NCI-H226 (cell line): ENCODE results near the gene PALS2.
A peak's percentile ranks its signal among the peaks of the same experiment; 100 is the strongest.

Source experiments
- DNase-seq: peaks from one replicate; pipeline ENCODE4 v3.0.0-alpha.2; 2015

Gene PALS2

DNA sequence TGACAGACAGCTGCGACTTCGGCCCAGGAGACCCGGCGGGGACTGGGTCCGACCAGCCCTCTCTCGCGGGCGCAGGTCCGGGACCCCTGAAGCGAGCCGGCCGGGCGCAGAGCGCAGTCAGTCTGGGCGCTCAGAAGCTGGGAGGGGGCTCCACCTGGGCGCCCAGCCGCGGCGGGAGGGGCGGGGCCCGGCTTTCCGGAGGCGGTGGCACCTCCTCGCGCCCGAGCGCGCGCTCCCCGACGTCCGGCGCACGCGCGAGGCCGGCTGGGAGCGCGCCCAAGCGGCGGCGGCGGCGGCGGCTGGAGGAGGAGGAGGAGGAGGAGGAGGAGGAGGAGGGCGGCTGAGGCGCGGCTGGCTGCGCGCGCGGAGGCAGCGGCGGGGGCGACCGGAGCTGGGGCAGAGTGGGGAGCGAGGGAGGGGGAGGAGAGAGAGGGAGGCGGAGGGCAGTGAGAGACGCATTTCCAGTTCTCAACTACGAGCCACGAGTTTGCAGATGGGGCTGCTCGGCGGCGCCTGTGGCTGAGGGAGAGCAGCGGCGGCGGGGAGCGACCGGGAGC, at the start of gene PALS2:
Gene PALS2 (plus strand): TSS at position 456 of the 557 bp plus-strand sequence. CDS start 50,216 bp downstream, outside the sequence.
- peak; percentile 91 for DNase-seq

- DNase-seq: no peak
These were observed 42.0 kb upstream of the PALS2 start for GRCh38 chr7:24531255-24531654.

GRCh38 chr7:24536682-24537081, 36.6 kb upstream of the PALS2 start:
- DNase-seq: no peak

GRCh38 chr7:24540956-24541355, 32.3 kb upstream of the PALS2 start:
- no peak for DNase-seq

DNA sequence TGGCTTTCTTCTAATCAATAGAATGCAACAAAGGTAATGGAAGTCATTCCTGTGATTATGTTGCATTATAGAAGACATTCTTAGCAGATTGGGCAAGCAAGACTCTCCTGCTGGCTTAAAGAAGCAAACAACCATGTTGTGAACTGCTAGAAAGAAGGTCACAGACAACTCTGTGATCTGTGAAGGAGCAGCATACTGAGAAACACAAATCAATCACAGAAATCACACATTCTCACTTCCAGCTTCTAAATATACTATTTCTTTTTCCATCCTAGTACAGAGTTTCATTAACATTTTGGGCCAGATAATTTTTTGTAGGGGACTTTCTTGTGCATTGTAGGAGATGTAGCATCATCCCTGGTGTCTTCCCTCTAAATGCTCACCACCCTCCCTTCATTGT, 28.0 kb upstream of the PALS2 start:
- no peak for DNase-seq

- no peak for DNase-seq
These were observed 24.9 kb upstream of the PALS2 start for GRCh38 chr7:24548390-24548789.

- DNase-seq: no peak
These were observed 23.3 kb upstream of the PALS2 start for GRCh38 chr7:24549991-24550390.

DNA sequence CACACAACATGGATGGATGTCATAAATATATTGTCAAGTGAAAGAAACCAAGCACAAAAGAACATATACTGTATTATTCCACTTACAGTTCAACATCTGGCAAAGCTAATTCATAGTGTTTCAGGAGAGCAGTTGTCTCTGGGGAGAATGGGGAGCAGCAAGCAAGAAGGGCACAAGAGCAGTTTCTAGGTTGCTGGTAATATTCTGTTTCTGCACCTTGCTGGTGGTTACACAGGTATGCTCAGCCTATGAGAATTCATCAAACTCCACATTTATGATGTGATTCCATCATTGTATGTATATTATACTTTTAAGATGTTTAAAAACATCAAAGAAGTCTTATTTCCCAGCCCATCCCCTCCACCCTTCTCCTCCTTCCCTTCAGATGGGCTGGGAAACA, 18.1 kb upstream of the PALS2 start:
- DNase-seq: no peak

GRCh38 chr7:24555719-24556118, 17.5 kb upstream of the PALS2 start:
- no peak for DNase-seq

- no peak for DNase-seq
These were observed 12.5 kb upstream of the PALS2 start for GRCh38 chr7:24560772-24561171.

DNA sequence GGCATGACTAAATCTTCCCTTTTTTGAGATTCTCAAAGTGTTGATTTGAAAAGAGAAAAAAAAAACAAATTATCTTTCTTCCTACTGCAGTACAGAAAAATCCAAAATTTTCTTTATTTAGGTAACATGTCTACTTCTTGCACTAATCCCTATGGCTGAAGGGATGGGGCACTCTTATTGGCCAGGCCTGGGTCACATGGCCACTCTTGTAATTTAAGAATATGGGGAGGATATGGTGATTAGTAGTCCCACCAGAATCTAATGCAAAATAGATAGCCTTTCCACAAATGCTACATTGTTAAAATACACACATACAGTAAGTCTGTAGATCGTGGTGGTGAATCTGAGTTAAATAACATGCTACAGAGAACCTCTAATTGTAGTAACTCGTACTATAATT, 7.0 kb upstream of the PALS2 start:
- no peak for DNase-seq

GRCh38 chr7:24570983-24571382, 2.3 kb upstream of the PALS2 start:
- DNase-seq: no peak

DNA sequence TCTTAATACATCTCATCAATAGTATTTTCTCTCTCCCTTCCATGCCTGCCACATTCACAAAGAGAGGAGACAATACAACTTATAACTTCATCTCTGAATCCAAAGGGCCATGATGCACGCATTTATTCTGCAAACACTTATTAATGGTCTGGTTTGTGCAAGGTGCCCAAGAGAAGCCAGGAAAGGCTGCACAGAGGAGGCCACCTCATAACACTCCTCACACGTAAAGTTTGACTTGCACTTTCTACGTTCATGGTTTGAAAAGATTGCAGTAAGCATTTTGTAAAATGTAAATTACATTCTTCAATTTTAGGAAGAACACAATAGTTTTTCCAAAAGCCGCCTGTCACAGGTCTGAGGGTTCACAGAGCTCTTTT, 1.2 kb upstream of the PALS2 start:
- no peak for DNase-seq

DNA sequence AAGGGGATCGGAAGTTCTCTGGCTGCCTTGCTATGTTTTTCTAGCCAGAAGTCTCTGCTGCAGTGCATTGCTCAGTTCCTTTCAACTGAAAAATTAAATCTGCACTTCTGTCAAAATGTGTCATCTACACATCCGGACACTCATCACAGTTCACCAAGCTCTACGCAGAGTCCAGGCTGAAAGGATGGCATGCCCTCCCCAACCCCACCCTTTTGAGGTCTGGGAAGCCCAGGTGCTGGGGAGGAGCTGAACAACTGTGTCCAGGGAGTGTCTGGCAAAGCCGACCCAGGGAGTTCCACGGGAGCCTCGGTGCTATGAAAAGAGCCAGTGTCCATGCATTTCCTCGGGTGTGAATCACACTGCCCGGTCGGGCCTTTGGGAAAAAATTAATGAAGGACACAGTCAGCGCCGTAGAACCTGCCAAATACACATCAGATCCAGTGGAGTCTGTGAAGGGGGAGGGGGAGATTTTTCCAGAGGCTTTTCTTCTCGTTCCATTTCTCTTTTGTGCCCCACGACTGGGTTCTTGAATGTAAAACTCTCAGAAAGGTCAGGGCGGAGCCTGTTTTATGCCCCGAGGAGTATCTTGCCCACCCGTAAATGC, 757 bp upstream of the PALS2 start:
- DNase-seq: peak; percentile 78

GRCh38 chr7:24573554-24574338, 494 bp downstream of the PALS2 start:
- DNase-seq: peak; percentile 56

DNA sequence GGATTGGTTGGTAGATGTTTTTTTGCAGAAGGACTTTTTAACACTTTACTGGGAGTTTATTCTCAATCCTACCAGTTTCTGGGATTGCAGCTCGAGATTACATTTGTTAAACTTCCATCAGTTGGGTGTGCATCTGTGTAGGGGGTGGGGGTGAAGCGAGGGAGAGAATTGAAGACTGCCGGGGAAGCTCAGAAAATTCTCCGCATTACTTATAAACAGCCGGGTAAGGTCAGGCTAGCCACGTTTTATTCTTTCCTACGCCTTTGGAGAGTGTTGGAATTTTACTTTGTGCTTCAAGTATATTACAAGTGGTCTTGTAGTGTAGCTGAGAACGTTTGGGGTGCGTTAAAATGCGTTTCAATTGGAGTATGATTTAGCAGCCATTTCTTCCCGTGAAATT, 1.1 kb downstream of the PALS2 start:
- DNase-seq: peak; percentile 13

DNA sequence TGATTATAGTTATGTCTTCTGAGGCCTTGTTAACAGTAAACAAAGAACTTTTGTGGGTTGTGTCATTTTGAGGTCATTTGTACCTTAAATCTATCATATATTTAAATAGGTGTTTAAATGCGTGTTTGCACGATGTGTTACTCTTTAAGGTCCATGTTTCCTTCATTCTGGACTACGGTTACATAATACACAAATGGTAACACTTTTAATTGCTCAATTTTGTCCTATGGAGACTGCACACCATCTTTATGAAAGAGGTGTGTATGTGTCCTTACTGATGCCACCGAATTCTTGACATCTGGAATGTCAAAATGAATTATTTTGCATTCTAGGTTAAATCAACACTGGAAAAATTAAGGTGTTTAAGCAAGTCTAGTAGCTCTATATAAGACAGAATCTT, 1.7 kb downstream of the PALS2 start:
- no peak for DNase-seq

- peak; percentile 83 for DNase-seq
These were observed 3.1 kb downstream of the PALS2 start for GRCh38 chr7:24576171-24577025.

GRCh38 chr7:24578052-24578451, 4.8 kb downstream of the PALS2 start:
- DNase-seq: no peak

DNA sequence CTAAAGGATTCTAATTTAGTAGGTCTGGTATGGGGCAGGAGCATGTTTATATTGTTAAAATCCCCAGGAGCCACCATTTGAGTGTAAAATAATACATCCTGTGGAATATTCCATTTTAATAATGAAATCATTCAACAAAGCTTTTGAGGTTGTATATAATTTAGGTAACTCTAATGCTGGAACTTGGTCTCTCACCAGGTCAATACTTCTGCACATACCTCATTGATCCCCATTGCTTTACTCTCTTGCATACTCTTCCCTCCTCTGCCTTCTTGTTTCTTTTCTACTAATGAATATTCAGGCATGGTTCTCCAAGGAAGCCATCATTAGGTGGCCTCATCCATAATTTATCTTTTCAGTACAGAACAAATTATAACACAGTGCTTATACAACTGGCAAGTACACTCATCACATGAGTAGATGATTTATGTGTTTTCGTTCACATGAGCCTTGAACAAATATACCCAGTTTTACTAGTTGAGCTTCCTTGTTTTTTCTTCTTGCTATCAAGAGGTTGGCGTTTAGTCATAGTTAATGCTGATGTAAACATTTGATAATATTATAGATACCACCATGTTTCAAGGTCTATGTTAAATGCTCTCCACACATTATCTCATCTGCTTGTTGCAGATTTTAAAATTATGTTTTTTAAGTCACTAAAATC, 7.2 kb downstream of the PALS2 start:
- DNase-seq: peak; percentile 22

GRCh38 chr7:24582166-24582565, 8.9 kb downstream of the PALS2 start:
- DNase-seq: no peak

GRCh38 chr7:24587853-24588252, 14.6 kb downstream of the PALS2 start:
- DNase-seq: no peak

DNA sequence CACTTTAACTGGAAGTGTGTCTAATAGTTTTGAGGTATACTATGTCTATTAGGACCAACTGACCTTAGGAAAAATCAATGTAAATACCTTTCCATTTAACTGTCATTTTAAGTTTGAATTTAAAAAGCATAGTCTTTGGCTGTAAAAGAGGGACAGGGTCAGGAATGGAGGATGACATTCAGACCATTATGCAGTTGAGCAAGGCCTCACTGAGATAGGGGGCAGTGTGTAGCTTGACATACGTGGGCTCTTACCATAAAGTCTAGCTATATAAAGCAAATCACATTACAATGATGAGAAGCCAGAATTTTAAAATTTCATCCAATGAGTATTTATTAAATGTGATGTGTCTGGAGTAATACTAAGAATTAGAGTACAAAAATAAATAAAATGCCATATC, 17.9 kb downstream of the PALS2 start:
- no peak for DNase-seq
